NB4 (cell line): ENCODE data around the gene FAM210A.

Experiments
- DNase-seq: peaks from one replicate; pipeline ENCODE4 v3.0.0; 2010; ENCODE audit warnings: low read depth
- H3K4me3 ChIP-seq: one replicate; pipeline ENCODE4 v1.5.1; 2011; ENCODE audit warnings: mild to moderate bottlenecking, low read depth, low read length, moderate library complexity
- CTCF ChIP-seq: IDR thresholded peaks from one replicate; pipeline ENCODE4 v1.5.1; 2012; ENCODE audit warnings: low read depth, low read length
- MAX ChIP-seq: IDR thresholded peaks from 2 replicates; pipeline ENCODE4 v1.6.1; 2011; ENCODE audit warnings: low read depth, low read length
- MYC ChIP-seq: IDR thresholded peaks from 2 replicates; pipeline ENCODE4 v1.6.1; 2011; ENCODE audit warnings: low read depth, low read length
- POLR2A ChIP-seq: IDR thresholded peaks from 2 replicates; pipeline ENCODE4 v1.6.1; 2011; ENCODE audit warnings: mild to moderate bottlenecking; ENCODE audit not compliant: insufficient read length; ENCODE audit errors: extremely low read depth

FAM210A gene

GRCh38 chr18:13642440-13642827 lies 83.9 kb downstream of the FAM210A start:
- TF ChIP-seq POLR2A (no peak), CTCF (no peak), MAX (no peak), MYC (no peak)
- DNase-seq: no peak
- H3K4me3 ChIP-seq: no peak overlapping the region

- DNase-seq: no peak
- no peak overlapping the region for H3K4me3 ChIP-seq
- no peak for TF ChIP-seq MYC
- TF ChIP-seq MAX: no peak
- TF ChIP-seq CTCF: no peak
- TF ChIP-seq POLR2A: no peak
These were observed 84.6 kb downstream of the FAM210A start for GRCh38 chr18:13641551-13642439.

- DNase-seq: no peak
- H3K4me3 ChIP-seq: no peak overlapping the region
- TF ChIP-seq MAX (no peak), POLR2A (no peak), CTCF (no peak), MYC (no peak)
These were observed 86.0 kb downstream of the FAM210A start for GRCh38 chr18:13640266-13640860.

GRCh38 chr18:13638719-13639595 lies 87.4 kb downstream of the FAM210A start:
- TF ChIP-seq MAX (no peak), MYC (no peak), CTCF (no peak), POLR2A (no peak)
- no peak overlapping the region for H3K4me3 ChIP-seq

GRCh38 chr18:13635046-13635445 lies 91.3 kb downstream of the FAM210A start:
- no peak overlapping the region for H3K4me3 ChIP-seq
- no peak for TF ChIP-seq MYC
- TF ChIP-seq POLR2A: no peak
- TF ChIP-seq MAX: no peak
- TF ChIP-seq CTCF: no peak
- DNase-seq: no peak

More at GRCh38 chr18:13638719-13639595, 87.4 kb downstream of the FAM210A start:
- no peak for DNase-seq
